Naive thymus-derived CD8-positive, alpha-beta T cell (primary cell): ENCODE measurements around the gene ARG2. TPM values are rescaled to one million over a fixed set of nuclear protein-coding genes. Genes with fewer than 3 reads are reported as not detected.

Experiments
- ATAC-seq, 2 donors: fragments of 150-1000 bp; cut with Tn5 transposase in 1 of 2; sonication (Bioruptor Pico), chemical (Tn5 transposase) in 1 of 2; 1 replicate in 1 of 2; 2 replicates in 1 of 2; pipeline ENCODE4 v1.10.0; 2021; ENCODE audit warnings: mild to moderate bottlenecking in 2 of 2, moderate library complexity in 2 of 2
- POLR2A ChIA-PET: fragments of 350-600 bp; sonication (Branson Sonifier 250); formaldehyde crosslinking; loops from one replicate; lab custom pipeline; 2021; ENCODE audit warnings: antibody characterized with exemption; lab: Charles Lee
- DNase-seq, 10 donors: peaks; one replicate each; pipeline versions ENCODE4 v3.0.0 to v3.0.0-alpha.2; 2020 to 2022
- H3K27ac Mint-ChIP-seq, 10 donors: one replicate each; pipeline ENCODE4 v1.8.0; 2020 to 2022; ENCODE audit warnings: mild to moderate bottlenecking in 10 of 10, mixed read lengths in 10 of 10, moderate library complexity in 4 of 10, inconsistent platforms in 1 of 10
- H3K27me3 Mint-ChIP-seq, 5 donors: one replicate each; pipeline ENCODE4 v1.8.0; 2021 to 2022; ENCODE audit warnings: mixed read lengths in 5 of 5
- H3K36me3 Mint-ChIP-seq, 3 donors: one replicate each; pipeline ENCODE4 v1.8.0; 2020 to 2022; ENCODE audit warnings: mixed read lengths in 3 of 3, mild to moderate bottlenecking in 2 of 3, inconsistent platforms in 1 of 3
- H3K4me1 Mint-ChIP-seq, 4 donors: one replicate each; pipeline ENCODE4 v1.8.0; 2021 to 2022; ENCODE audit warnings: mixed read lengths in 4 of 4
- H3K4me3 Mint-ChIP-seq, 10 donors: one replicate each; pipeline ENCODE4 v1.8.0; 2020 to 2022; ENCODE audit warnings: mild to moderate bottlenecking in 10 of 10, mixed read lengths in 10 of 10, moderate library complexity in 6 of 10, inconsistent platforms in 1 of 10
- H3K9me3 Mint-ChIP-seq, 9 donors: one replicate each; pipeline ENCODE4 v1.8.0; 2020 to 2022; ENCODE audit warnings: mixed read lengths in 9 of 9, mild to moderate bottlenecking in 3 of 9, inconsistent platforms in 1 of 9, moderate library complexity in 1 of 9
- polyA plus RNA-seq, 3 donors: library from polyadenylated mRNA; unstranded; fragments of 300-500 nt; fragmentation: Illumina TruSeq; gene quantifications; one replicate each; pipeline ENCODE4 v1.2.3, GENCODE V29; 2021
- total RNA-seq, 8 experiments: library from RNA in 2 of 8; stranded (reverse) in 2 of 8; gene quantifications; one replicate each; pipeline ENCODE4 v1.2.3 and lab custom pipeline; 2021 to 2026

ARG2 gene
- total and polyA plus RNA-seq, 5 experiments from 2014 or later, result 0.32 to 1.1 (median 0.83) TPM; not detected in 1

DNA sequence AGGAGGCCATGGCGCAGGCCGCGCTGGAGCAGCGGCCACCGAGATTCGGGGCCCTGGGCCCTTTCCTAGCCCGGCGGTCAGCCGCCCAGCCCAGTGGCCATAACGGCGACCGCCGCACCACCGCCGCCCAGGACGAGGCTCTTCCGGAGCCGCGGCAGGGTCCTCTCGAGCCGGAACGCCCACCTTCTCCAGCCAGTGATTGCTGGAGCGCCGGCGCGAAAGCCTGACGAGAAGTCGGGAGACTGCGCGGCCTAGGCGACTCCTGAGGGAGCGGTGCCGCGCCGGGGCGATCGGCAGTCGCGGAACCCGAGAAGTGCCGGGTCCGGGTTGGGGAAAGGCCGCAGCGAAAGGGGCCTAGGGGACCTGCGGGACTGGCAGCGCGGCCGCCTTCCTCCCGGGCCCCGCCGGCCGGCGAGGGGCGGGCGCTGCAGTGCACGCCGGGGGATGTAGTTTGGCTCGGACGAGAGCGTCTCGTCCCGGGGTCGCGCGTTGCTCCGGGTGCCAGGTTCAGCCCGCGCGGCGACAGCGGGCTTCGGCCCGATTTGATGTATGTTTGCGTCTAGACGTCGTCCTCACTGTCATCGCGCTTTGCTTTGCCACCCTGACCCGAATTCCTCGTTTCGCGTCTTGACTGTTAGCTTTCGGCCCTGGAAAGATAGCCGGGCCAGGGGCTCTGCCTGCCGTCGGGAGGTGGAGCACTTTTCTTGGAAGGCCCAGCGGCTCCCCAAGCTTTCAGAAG lies 54.9 kb downstream of the ARG2 start, which contains the start of gene VTI1B:
Gene VTI1B (minus strand): TSS at position 153 of the 739 bp plus-strand sequence. CDS start 143 bp downstream, at position 10.
- peak within 1 kb of the TSS; percentile 92 to 96 (median 93) for H3K27ac Mint-ChIP-seq
- H3K9me3 Mint-ChIP-seq, result no peaks in the 10 kb centered on the region
- ATAC-seq (peak; percentile 91 to 92), DNase-seq (peak; percentile 69 to 92 (median 80))
- POLR2A ChIA-PET, result interaction anchor here (1.0 to 4.0 kb wide), 8 partner anchors 19 to 80 kb away, joined by 3 to 15 read pairs (median 6); partner anchors contain the start of genes ARG2, PIGH and RDH11
- H3K4me1 Mint-ChIP-seq, result peaks cover 16 to 50% (median 41%) of the 10 kb centered on the region in 4 donors
- no peaks in the 10 kb centered on the region for H3K27me3 Mint-ChIP-seq
- H3K36me3 Mint-ChIP-seq, result peaks cover 0 to 18% (median 0%) of the 10 kb centered on the region in 3 donors
- peak within 1 kb of the TSS; percentile 87 to 96 (median 91) for H3K4me3 Mint-ChIP-seq

DNA sequence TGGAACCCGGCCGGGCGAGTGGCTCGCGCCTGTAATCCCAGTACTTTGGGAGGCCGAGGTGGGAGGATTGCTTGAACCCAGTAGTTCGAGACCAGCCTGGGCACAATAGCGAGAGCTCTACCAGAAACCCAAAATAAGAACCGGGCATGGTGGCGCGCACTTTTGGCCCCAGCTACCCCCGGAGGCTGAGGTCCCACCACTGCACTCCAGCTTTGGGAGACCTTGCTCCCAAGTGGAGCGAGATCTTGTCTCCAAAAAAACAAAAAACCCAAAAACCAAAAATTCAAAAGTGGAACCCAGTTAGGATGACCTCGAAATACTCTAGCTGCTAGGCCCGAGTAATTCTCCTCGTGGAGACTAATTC lies 55.5 kb downstream of the ARG2 start:
- peak overlapping the region; percentile 84 to 96 (median 89) for H3K4me3 Mint-ChIP-seq
- peak in 1 of 10 donors; percentile 11 for DNase-seq
- H3K27ac Mint-ChIP-seq, result peak overlapping the region; percentile 92 to 96 (median 93)
- POLR2A ChIA-PET, result interaction anchor here (1.1 to 4.0 kb wide), 5 partner anchors 18 to 81 kb away, joined by 3 to 15 read pairs (median 9); partner anchors contain the start of genes PIGH and RDH11
- no peaks in the 10 kb centered on the region for H3K9me3 Mint-ChIP-seq
- ATAC-seq, result no peak
- peaks cover 0 to 22% (median 0%) of the 10 kb centered on the region in 3 donors for H3K36me3 Mint-ChIP-seq
- peaks cover 13 to 46% (median 37%) of the 10 kb centered on the region in 4 donors for H3K4me1 Mint-ChIP-seq
- no peaks in the 10 kb centered on the region for H3K27me3 Mint-ChIP-seq

- Mint-ChIP-seq H3K27ac (peak overlapping the region in 1 of 10 donors; percentile 4), H3K4me1 (peaks cover 6 to 18% (median 14%) of the 10 kb centered on the region in 4 donors), H3K4me3 (no peak overlapping the region), H3K36me3 (peaks cover 0 to 57% (median 0%) of the 10 kb centered on the region in 3 donors), H3K27me3 (no peaks in the 10 kb centered on the region), H3K9me3 (no peaks in the 10 kb centered on the region)
- DNase-seq (no peak), ATAC-seq (no peak)
- POLR2A ChIA-PET, result no interaction called here
Measured at GRCh38 chr14:67679006-67679405, 59.3 kb downstream of the ARG2 start.

- ATAC-seq (no peak), DNase-seq (no peak)
- no peaks in the 10 kb centered on the region for H3K9me3 Mint-ChIP-seq
- no peak overlapping the region for H3K4me3 Mint-ChIP-seq
- POLR2A ChIA-PET, result interaction anchor here (0.6 to 0.7 kb wide), 2 partner anchors 37 to 46 kb away, joined by 3 to 6 read pairs; no protein-coding TSS in a partner anchor
- H3K4me1 Mint-ChIP-seq, result peaks cover 8 to 18% (median 14%) of the 10 kb centered on the region in 4 donors
- H3K27ac Mint-ChIP-seq, result peak overlapping the region in 4 of 10 donors; percentile 11 to 79 (median 48)
- H3K27me3 Mint-ChIP-seq, result no peaks in the 10 kb centered on the region
- peaks cover 0 to 68% (median 4%) of the 10 kb centered on the region in 3 donors for H3K36me3 Mint-ChIP-seq
Measured at GRCh38 chr14:67680121-67680602, 60.4 kb downstream of the ARG2 start.

DNA sequence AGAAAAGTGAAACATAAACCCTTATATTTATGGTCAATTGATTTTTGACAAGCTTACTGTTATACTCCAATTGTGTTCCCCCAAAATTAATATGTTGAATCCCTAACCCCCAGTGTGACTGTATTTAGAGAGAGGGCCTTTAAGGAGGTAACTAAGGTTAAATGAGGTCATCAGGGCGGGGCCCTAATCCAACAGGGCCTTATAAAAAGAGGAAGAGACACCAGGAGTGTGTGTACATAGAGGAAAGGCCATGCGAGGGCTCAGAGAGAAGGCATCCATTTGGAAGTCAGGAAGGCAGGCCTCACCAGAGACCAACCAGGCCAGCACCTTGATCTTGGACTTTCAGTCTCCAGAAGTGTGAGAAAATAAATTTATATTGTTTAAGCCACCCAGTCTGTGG lies 61.2 kb downstream of the ARG2 start:
- Mint-ChIP-seq H3K27me3 (no peaks in the 10 kb centered on the region), H3K9me3 (no peaks in the 10 kb centered on the region), H3K27ac (peak overlapping the region in 2 of 10 donors; percentile 22 to 79), H3K4me3 (no peak overlapping the region), H3K36me3 (peaks cover 0 to 76% (median 8%) of the 10 kb centered on the region in 3 donors), H3K4me1 (peaks cover 6 to 14% (median 12%) of the 10 kb centered on the region in 4 donors)
- DNase-seq (no peak), ATAC-seq (no peak)
- POLR2A ChIA-PET, result interaction anchor here (0.6 kb wide), 1 partner anchor 38 kb away, joined by 6 read pairs; no protein-coding TSS in a partner anchor

GRCh38 chr14:67683842-67684241 lies 64.1 kb downstream of the ARG2 start:
- H3K4me3 Mint-ChIP-seq, result no peak overlapping the region
- H3K27ac Mint-ChIP-seq, result peak overlapping the region in 5 of 10 donors; percentile 2 to 49 (median 8)
- H3K4me1 Mint-ChIP-seq, result peaks cover 5 to 16% (median 7%) of the 10 kb centered on the region in 4 donors
- POLR2A ChIA-PET, result no interaction called here
- no peak for DNase-seq
- peaks cover 0 to 89% (median 15%) of the 10 kb centered on the region in 3 donors for H3K36me3 Mint-ChIP-seq
- no peak for ATAC-seq
- no peaks in the 10 kb centered on the region for H3K9me3 Mint-ChIP-seq
- no peaks in the 10 kb centered on the region for H3K27me3 Mint-ChIP-seq

DNA sequence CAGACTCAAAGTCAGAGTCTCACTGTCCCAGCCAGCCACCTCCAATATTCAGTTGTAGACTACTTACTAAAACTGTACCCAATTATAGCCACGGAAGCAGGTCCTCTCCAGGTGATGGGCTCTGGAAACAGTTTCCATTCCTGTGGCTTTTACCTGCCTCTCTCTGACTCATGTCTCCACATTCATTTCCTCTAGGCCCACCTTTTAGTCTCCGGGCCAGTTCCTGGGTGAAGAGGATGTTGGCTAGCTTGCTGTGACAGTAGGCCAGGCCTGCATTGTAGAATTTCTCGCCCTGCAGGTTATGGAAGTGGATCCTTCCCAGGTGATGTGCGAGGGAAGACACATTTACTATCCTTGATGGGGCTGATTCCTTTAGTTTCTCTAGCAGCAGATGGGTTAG lies 70.3 kb downstream of the ARG2 start:
- Mint-ChIP-seq H3K9me3 (no peaks in the 10 kb centered on the region), H3K4me1 (peaks cover 16 to 33% (median 25%) of the 10 kb centered on the region in 4 donors), H3K36me3 (peaks cover 5 to 74% (median 30%) of the 10 kb centered on the region in 3 donors), H3K27me3 (no peaks in the 10 kb centered on the region), H3K27ac (no peak overlapping the region), H3K4me3 (no peak overlapping the region)
- DNase-seq, result no peak
- POLR2A ChIA-PET, result no interaction called here
- ATAC-seq, result no peak

DNA sequence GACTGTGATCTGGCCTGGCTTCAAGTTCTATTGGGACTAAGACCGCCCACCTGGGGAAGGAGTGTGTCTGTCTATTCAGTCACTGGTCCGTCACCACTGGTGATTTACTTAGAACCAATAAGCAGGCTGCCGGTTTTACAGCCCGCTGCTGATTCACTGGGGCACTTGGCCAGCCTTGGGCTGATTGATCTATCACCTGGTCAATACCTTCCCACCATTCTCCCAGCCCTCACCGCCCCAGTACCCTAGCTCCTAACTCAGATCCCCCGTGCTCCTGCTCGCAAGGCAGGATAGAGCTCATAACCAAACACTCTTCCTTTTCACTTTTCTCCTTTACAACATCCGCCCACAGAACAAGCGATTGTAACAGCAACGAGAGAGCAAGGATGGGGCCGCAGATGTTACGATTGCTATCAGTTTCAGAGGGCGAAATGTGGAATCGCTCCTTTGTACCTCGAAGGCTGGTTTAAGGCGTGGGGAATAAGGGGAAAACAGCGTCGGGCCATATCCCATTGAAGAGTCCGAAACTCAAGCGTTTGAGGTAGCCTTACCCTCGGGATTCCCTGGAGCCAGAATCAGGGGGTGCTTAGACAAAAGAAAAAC lies 75.2 kb downstream of the ARG2 start:
- Mint-ChIP-seq H3K4me1 (peaks cover 18 to 27% (median 22%) of the 10 kb centered on the region in 4 donors), H3K9me3 (no peaks in the 10 kb centered on the region), H3K27me3 (no peaks in the 10 kb centered on the region), H3K36me3 (peaks cover 0 to 25% (median 10%) of the 10 kb centered on the region in 3 donors), H3K4me3 (peak overlapping the region; percentile 84 to 96 (median 91)), H3K27ac (peak overlapping the region; percentile 61 to 93 (median 90))
- ATAC-seq (peak; percentile 66 to 67), DNase-seq (peak; percentile 20 to 74 (median 48))
- POLR2A ChIA-PET, result interaction anchor here (0.9 to 1.7 kb wide), 8 partner anchors 20 to 208 kb away, joined by 3 to 10 read pairs (median 4); partner anchors contain the start of gene PIGH

DNA sequence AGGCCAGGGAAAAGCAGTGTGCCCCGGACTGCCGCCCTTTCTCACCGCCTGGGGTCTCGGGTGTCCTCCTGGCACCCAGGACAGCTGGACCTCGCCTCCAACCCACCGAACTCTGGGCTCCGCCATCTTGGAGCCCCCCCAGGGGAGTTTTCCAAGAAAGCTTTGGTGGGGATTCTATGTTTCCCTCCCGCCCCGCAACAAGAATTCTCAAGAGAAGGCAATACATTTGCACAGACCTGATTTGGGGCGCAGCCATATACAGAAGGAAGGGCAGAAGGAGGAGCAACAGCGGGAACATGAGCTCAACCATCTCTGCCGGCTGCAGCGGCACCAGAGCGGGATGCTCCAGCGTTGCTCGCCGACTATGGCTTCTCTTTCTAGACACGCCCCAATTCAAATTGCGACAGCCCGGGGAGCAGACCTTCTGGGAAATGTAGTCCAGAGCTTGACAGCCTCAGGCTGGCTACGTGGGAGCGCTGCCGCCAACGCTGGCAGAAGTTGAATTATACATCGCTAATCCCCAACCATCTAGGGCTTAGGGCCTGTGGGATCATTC lies 75.8 kb downstream of the ARG2 start, which contains the start of gene RDH11:
Gene RDH11 (minus strand): TSS at position 371 of the 556 bp plus-strand sequence. CDS start 61 bp downstream, at position 310.
- Mint-ChIP-seq H3K36me3 (peaks cover 0 to 19% (median 6%) of the 10 kb centered on the region in 3 donors), H3K27ac (peak within 1 kb of the TSS; percentile 61 to 93 (median 90)), H3K27me3 (no peaks in the 10 kb centered on the region), H3K4me1 (peaks cover 18 to 25% (median 22%) of the 10 kb centered on the region in 4 donors), H3K9me3 (no peaks in the 10 kb centered on the region), H3K4me3 (peak within 1 kb of the TSS; percentile 84 to 96 (median 91))
- peak; percentile 95 to 96 for ATAC-seq
- peak; percentile 60 to 91 (median 80) for DNase-seq
- POLR2A ChIA-PET, result interaction anchor here (0.6 to 1.7 kb wide), 9 partner anchors 20 to 272 kb away, joined by 3 to 10 read pairs (median 4); partner anchors contain the start of gene PIGH

DNA sequence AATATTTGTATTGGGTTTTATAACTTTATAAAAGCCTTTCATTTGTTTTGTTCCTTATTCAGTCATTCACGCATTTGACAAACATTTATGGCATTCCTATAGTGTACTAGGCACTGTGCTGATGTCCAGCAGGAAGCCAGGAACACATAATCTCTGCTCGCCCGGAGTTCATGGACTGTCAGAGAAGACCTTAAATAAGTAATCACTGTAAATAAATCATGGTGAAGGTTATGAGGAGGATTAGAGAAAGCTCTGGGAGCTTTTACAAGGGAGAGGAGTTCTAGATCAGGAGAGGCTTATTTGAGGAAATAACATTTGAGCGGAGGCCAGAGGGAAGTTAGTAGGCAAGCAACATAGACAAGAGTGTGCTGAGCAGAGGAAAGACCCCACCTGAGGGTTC lies 77.3 kb downstream of the ARG2 start:
- no peaks in the 10 kb centered on the region for H3K27me3 Mint-ChIP-seq
- H3K4me3 Mint-ChIP-seq, result no peak overlapping the region
- no peaks in the 10 kb centered on the region for H3K9me3 Mint-ChIP-seq
- peaks cover 0 to 4% (median 0%) of the 10 kb centered on the region in 3 donors for H3K36me3 Mint-ChIP-seq
- POLR2A ChIA-PET, result no interaction called here
- H3K4me1 Mint-ChIP-seq, result peaks cover 14 to 25% (median 19%) of the 10 kb centered on the region in 4 donors
- DNase-seq, result no peak
- peak overlapping the region in 1 of 10 donors; percentile 2 for H3K27ac Mint-ChIP-seq
- ATAC-seq, result no peak

GRCh38 chr14:67698179-67698578 lies 78.5 kb downstream of the ARG2 start:
- no peak overlapping the region for H3K4me3 Mint-ChIP-seq
- H3K4me1 Mint-ChIP-seq, result peaks cover 7 to 19% (median 13%) of the 10 kb centered on the region in 4 donors
- H3K36me3 Mint-ChIP-seq, result no peaks in the 10 kb centered on the region
- no peaks in the 10 kb centered on the region for H3K9me3 Mint-ChIP-seq
- H3K27me3 Mint-ChIP-seq, result no peaks in the 10 kb centered on the region
- DNase-seq, result no peak
- peak overlapping the region in 2 of 10 donors; percentile 23 to 47 for H3K27ac Mint-ChIP-seq
- ATAC-seq, result no peak
- POLR2A ChIA-PET, result no interaction called here
